K562 (cell line): ENCODE data around the gene DAW1. TPM values are rescaled to one million over a fixed set of nuclear protein-coding genes. Genes with fewer than 3 reads are reported as not detected.

Experiments used
- ATAC-seq: fragments of 200-7000 bp; cut with Tn5 transposase; 3 replicates; pipeline ENCODE4 v1.9.1; 2020; ENCODE audit warnings: moderate library complexity
- BruUV-seq: library from RNA; stranded (reverse); fragments of 400-500 nt; replicated peaks from 2 replicates; lab custom pipeline; 2021; lab: Mats Ljungman, UMichigan
- CTCF ChIA-PET: fragments of 300-600 bp; formaldehyde crosslinking; extraction: SDS; loops from one replicate; lab custom pipeline; 2021; ENCODE audit warnings: low intra/inter-chr PET ratio; lab: Yijun Ruan, JAX
- POLR2A ChIA-PET: fragments of 300-600, 350-650 bp; sonication (Branson Sonifier 250); formaldehyde crosslinking; extraction: SDS; loops from one replicate; lab custom pipeline; 2021; ENCODE audit warnings: antibody characterized with exemption, inconsistent platforms; lab: Yijun Ruan, JAX
- DNase-seq, 4 experiments: peaks; one replicate each; pipeline versions ENCODE4 v3.0.0 to v3.0.0-alpha.2; 2011 to 2018; ENCODE audit warnings: low spot score in 3 of 4, mixed read lengths in 3 of 4; ENCODE audit errors: extremely low read depth in 1 of 4
- FAIRE-seq: peaks from 2 replicates; lab custom pipeline; 2011; peaks lifted over from hg19 to GRCh38; lab: Jason Lieb, UNC
- H2AFZ ChIP-seq: 2 replicates; pipeline ENCODE4 v1.6.0; 2011; ENCODE audit warnings: low read depth, low read length, control low read depth, inconsistent platforms
- H3K27ac ChIP-seq: fragments of 200-600 bp; 3 replicates; pipeline ENCODE4 v1.8.0; 2011; ENCODE audit warnings: low read depth, mild to moderate bottlenecking, control low read depth, inconsistent platforms, low read length, moderate library complexity, mixed read lengths; ENCODE audit errors: extremely low read depth
- H3K27me3 ChIP-seq, 2 experiments: fragments of 300-600 bp in 1 of 2; 2 replicates in 1 of 2; 3 replicates in 1 of 2; pipeline versions ENCODE4 v1.6.0 to v1.8.0; 2011; ENCODE audit warnings: inconsistent platforms in 2 of 2, low read length in 2 of 2, mild to moderate bottlenecking in 1 of 2, mixed read lengths in 1 of 2, moderate library complexity in 1 of 2; ENCODE audit not compliant: control insufficient read depth in 2 of 2, insufficient read depth in 2 of 2
- H3K36me3 ChIP-seq: fragments of 300-600 bp; 3 replicates; pipeline ENCODE4 v1.8.0; 2011; ENCODE audit warnings: mild to moderate bottlenecking, low read length, inconsistent platforms; ENCODE audit not compliant: control insufficient read depth, insufficient read depth
- H3K4me1 ChIP-seq, 2 experiments: fragments of 200-600 bp in 1 of 2; replicated peaks in 1 of 2; 2 replicates in 1 of 2; 3 replicates in 1 of 2; pipeline versions ENCODE4 v1.5.1 to v1.8.0; 2011; ENCODE audit warnings: inconsistent platforms in 2 of 2, low read length in 2 of 2, mild to moderate bottlenecking in 1 of 2, mixed read lengths in 1 of 2, moderate library complexity in 1 of 2; ENCODE audit not compliant: control insufficient read depth in 2 of 2, insufficient read depth in 2 of 2
- H3K4me2 ChIP-seq: 2 replicates; pipeline ENCODE4 v1.6.1; 2011; ENCODE audit warnings: low read length, control low read depth, inconsistent platforms, mixed read lengths; ENCODE audit not compliant: insufficient read depth
- H3K4me3 ChIP-seq: fragments of 200-600 bp; sonication (generic), shearing (Covaris generic); 2 replicates; pipeline ENCODE4 v1.5.1; 2016; ENCODE audit warnings: control low read depth, inconsistent platforms
- H3K79me2 ChIP-seq: fragments of 200-600 bp; 3 replicates; pipeline ENCODE4 v1.8.0; 2011; ENCODE audit warnings: low read length, inconsistent platforms; ENCODE audit not compliant: control insufficient read depth, insufficient read depth
- H3K9ac ChIP-seq, 2 experiments: 2 replicates each; pipeline versions ENCODE4 v1.6.0 to v1.6.1; 2011; ENCODE audit warnings: low read depth in 2 of 2, low read length in 2 of 2, control low read depth in 1 of 2, inconsistent platforms in 1 of 2, mild to moderate bottlenecking in 1 of 2, mixed read lengths in 1 of 2; ENCODE audit not compliant: insufficient read depth in 1 of 2
- H3K9me1 ChIP-seq: one replicate; pipeline ENCODE4 v1.6.0; 2011; ENCODE audit warnings: inconsistent platforms, mild to moderate bottlenecking, low read length, moderate library complexity; ENCODE audit not compliant: control insufficient read depth, insufficient read depth
- H3K9me3 ChIP-seq: replicated peaks from 2 replicates; pipeline ENCODE4 v1.5.1; 2011; ENCODE audit warnings: low read depth, low read length, inconsistent platforms; ENCODE audit not compliant: control insufficient read depth, insufficient read depth
- H4K20me1 ChIP-seq: replicated peaks from 2 replicates; pipeline ENCODE4 v1.6.1; 2011; ENCODE audit warnings: low read length, inconsistent platforms, mixed read lengths; ENCODE audit not compliant: control insufficient read depth, insufficient read depth
- BACH1 ChIP-seq: fragments of 200-800 bp; sonication (Bioruptor generic); IDR thresholded peaks from 2 replicates; pipeline ENCODE4 v1.6.1; 2016; ENCODE audit warnings: missing genetic modification characterization, missing compliant biosample characterization
- KDM5B ChIP-seq: fragments of 200-600 bp; sonication (generic); IDR thresholded peaks from 2 replicates; pipeline ENCODE4 v1.6.1; 2012; ENCODE audit warnings: low read depth, mild to moderate bottlenecking, moderate library complexity, low read length, control low read depth, inconsistent platforms; ENCODE audit not compliant: insufficient replicate concordance
- LCOR ChIP-seq: sonication (generic); formaldehyde crosslinking; IDR thresholded peaks from 2 replicates; pipeline ENCODE4 v1.8.0; 2022; ENCODE audit warnings: mild to moderate bottlenecking, missing genetic modification reagents
- MEF2A ChIP-seq: IDR thresholded peaks from 2 replicates; pipeline ENCODE4 v1.6.1; 2011; ENCODE audit warnings: low read depth, mild to moderate bottlenecking, low read length, moderate library complexity; ENCODE audit not compliant: control insufficient read depth
- NELFE ChIP-seq: IDR thresholded peaks from 2 replicates; pipeline ENCODE4 v1.6.1; 2011; ENCODE audit warnings: mild to moderate bottlenecking; ENCODE audit not compliant: insufficient read depth, insufficient read length
- RAD21 ChIP-seq, 2 experiments: fragments of 250-450 bp in 1 of 2; fragments of 450-650 bp in 1 of 2; sonication (Bioruptor Pico) in 1 of 2; formaldehyde crosslinking in 1 of 2; IDR thresholded peaks in 1 of 2; conservative IDR thresholded peaks in 1 of 2; 2 replicates each; pipeline versions ENCODE4 v1.4.0 to v1.8.0; 2020 to 2022; ENCODE audit warnings: mild to moderate bottlenecking in 2 of 2, moderate library complexity in 1 of 2
- WGBS: fragments of 100-300 bp; shearing (Covaris generic); methylation state at CpG from one replicate; pipeline ENCODE4 v1.1.6; 2016; ENCODE audit warnings: low coverage, mixed read lengths; ENCODE audit not compliant: insufficient coverage; ENCODE audit errors: missing lambda C conversion rate; 5-methylcytosine and 5-hydroxymethylcytosine counted together
- in situ Hi-C: fragments of 300-500 bp; cut with MboI; formaldehyde crosslinking; loops from 4 replicates; pipeline ENCODE4 v1.15.0; 2018; ENCODE audit warnings: inconsistent platforms, mixed read lengths
- intact Hi-C: fragments of 100-400 bp; cut with micrococcal nuclease; formaldehyde crosslinking; loops from 2 replicates; pipeline ENCODE4 v1.14.2; 2022
- polyA plus RNA-seq, 8 experiments: library from polyadenylated mRNA; depleted of rRNA in 4 of 8; stranded (reverse) in 5 of 8; unstranded in 3 of 8; fragments of >200 nt; fragmentation: Nextera tagmentation in 2 of 8; fragmentation: Illumina TruSeq in 1 of 8; extraction: Ambion mirVana in 2 of 8; extraction: Trizol in 1 of 8; gene quantifications; 2 replicates each; pipeline versions ENCODE4 v1.2.1 to v1.2.3, GENCODE V29; 2011 to 2014; ENCODE audit warnings: inconsistent platforms in 1 of 8, missing spikeins in 1 of 8
- total RNA-seq, 7 experiments: library from RNA; depleted of rRNA in 6 of 7; stranded (reverse); fragments of >200 nt in 6 of 7; fragmentation: Illumina TruSeq in 2 of 7; extraction: Trizol in 2 of 7; gene quantifications; 2 replicates each; pipeline versions ENCODE4 v1.2.1 to v1.2.3, GENCODE V29; 2011 to 2021; ENCODE audit warnings: low replicate concordance in 1 of 7
- TF ChIP-seq, protein P1 (sequence below): fragments of 250-450 bp; sonication (Bioruptor Pico); IDR thresholded peaks from 2 replicates; pipeline ENCODE4 v1.4.0; 2020; ENCODE audit warnings: mild to moderate bottlenecking, moderate library complexity
- TF ChIP-seq, protein P2 (sequence below): fragments of 450-650 bp; IDR thresholded peaks from 2 replicates; pipeline ENCODE4 v1.6.1; 2016; ENCODE audit warnings: low read depth, mild to moderate bottlenecking, moderate library complexity
- TF ChIP-seq, protein P3 (sequence below), 3 experiments: IDR thresholded peaks in 2 of 3; conservative IDR thresholded peaks in 1 of 3; 2 replicates each; pipeline ENCODE4 v1.5.1; 2011 to 2012; ENCODE audit warnings: low read length in 3 of 3, mild to moderate bottlenecking in 3 of 3, control low read depth in 2 of 3, improper control_type of control experiment in 1 of 3, inconsistent platforms in 1 of 3, low read depth in 1 of 3, mixed read lengths in 1 of 3, moderate library complexity in 1 of 3; ENCODE audit not compliant: insufficient read depth in 2 of 3

Gene DAW1
- total and polyA plus RNA-seq, 9 of the 15 experiments (the other 6 are each of a cell fraction or from before 2014, with no cell fraction given), result not detected

DNA sequence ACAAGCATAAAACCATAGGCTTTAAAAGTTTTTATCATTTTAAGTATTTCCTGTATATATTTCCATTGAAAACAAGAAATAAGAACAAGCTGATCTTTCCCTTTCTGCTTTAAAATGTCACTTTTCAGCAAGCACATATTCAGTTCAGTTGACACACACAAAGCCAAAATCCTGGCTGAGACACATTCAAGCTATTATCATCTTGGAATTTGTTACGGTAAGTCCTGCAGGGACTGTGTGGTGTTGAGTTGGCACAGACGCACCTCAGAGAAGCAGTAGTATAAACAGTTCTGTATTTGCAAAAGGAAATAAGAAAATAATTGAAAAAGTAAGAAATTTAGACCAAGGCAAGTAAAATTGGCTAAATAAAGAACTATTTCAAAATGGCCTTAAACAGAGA, 10.4 kb upstream of the DAW1 start:
- no peaks in the 10 kb centered on the region for H3K79me2 ChIP-seq
- FAIRE-seq, result no peak
- 0% methylated on average over 1 of the region's 2 CpGs for WGBS
- no peak overlapping the region for H3K9ac ChIP-seq
- no peaks in the 10 kb centered on the region for H3K9me1 ChIP-seq
- H3K9me3 ChIP-seq, result no peaks in the 10 kb centered on the region
- no peak overlapping the region for H3K4me3 ChIP-seq
- H3K27ac ChIP-seq, result no peak overlapping the region
- no peaks in the 10 kb centered on the region for H4K20me1 ChIP-seq
- H3K36me3 ChIP-seq, result no peaks in the 10 kb centered on the region
- intact Hi-C loops, result loop anchor here (5.0 to 10.0 kb wide), 2 partner anchors 204 to 466 kb away; no protein-coding TSS in a partner anchor
- BruUV-seq, result no TSS peak
- no peak overlapping the region for H2AFZ ChIP-seq
- H3K4me2 ChIP-seq, result no peak overlapping the region
- DNase-seq, result no peak
- H3K27me3 ChIP-seq, result no peaks in the 10 kb centered on the region
- in situ Hi-C loops, result no loop called here
- H3K4me1 ChIP-seq, result no peaks in the 10 kb centered on the region
- POLR2A ChIA-PET, result no interaction called here
- no peak for ATAC-seq
- TF ChIP-seq LCOR (CRISPR knock-in tag) (no peak), NELFE (no peak), KDM5B (no peak)
- TF ChIP-seq, all 486 proteins: peak for 0
- CTCF ChIA-PET, result no interaction called here

DNA sequence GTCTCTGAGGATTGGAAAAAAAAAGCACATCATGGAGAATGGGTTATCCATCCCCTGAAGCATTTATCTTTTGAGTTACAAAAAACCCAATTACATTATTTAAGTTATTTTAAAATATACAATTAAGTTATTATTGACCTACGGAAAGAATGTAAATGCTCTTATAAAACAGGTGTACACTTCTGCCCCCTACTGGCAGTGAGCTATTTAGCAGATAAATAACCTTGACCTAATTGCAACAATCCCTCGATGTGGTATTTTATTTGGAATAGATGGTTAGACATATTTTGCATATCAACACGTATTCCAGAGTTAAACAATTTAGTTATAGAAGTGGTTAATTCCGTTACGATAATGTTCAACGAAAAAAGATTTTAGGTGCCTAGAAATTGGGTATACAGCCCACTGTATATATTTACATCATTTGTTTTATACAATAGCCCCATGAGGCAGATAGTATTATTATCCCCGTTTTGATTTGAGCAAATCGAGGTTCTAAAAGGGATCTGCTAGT, 9.1 kb upstream of the DAW1 start:
- in situ Hi-C loops, result no loop called here
- no peak for TF ChIP-seq MEF2A
- TF ChIP-seq, protein P1, sequence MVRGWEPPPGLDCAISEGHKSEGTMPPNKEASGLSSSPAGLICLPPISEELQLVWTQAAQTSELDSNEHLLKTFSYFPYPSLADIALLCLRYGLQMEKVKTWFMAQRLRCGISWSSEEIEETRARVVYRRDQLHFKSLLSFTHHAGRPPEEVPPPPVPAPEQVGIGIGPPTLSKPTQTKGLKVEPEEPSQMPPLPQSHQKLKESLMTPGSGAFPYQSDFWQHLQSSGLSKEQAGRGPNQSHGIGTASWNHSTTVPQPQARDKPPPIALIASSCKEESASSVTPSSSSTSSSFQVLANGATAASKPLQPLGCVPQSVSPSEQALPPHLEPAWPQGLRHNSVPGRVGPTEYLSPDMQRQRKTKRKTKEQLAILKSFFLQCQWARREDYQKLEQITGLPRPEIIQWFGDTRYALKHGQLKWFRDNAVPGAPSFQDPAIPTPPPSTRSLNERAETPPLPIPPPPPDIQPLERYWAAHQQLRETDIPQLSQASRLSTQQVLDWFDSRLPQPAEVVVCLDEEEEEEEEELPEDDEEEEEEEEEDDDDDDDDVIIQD (CRISPR knock-in tag), result no peak
- peak; percentile 40 to 53 for TF ChIP-seq RAD21 (CRISPR knock-in tag; conservative IDR thresholded peaks at IDR 0.05 in 1 of 2, IDR thresholded peaks at IDR 0.05 in 1 of 2)
- TF ChIP-seq BACH1 (tag), result no peak
- TF ChIP-seq, protein P2, sequence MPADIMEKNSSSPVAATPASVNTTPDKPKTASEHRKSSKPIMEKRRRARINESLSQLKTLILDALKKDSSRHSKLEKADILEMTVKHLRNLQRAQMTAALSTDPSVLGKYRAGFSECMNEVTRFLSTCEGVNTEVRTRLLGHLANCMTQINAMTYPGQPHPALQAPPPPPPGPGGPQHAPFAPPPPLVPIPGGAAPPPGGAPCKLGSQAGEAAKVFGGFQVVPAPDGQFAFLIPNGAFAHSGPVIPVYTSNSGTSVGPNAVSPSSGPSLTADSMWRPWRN, result no peak
- TF ChIP-seq, protein P3, sequence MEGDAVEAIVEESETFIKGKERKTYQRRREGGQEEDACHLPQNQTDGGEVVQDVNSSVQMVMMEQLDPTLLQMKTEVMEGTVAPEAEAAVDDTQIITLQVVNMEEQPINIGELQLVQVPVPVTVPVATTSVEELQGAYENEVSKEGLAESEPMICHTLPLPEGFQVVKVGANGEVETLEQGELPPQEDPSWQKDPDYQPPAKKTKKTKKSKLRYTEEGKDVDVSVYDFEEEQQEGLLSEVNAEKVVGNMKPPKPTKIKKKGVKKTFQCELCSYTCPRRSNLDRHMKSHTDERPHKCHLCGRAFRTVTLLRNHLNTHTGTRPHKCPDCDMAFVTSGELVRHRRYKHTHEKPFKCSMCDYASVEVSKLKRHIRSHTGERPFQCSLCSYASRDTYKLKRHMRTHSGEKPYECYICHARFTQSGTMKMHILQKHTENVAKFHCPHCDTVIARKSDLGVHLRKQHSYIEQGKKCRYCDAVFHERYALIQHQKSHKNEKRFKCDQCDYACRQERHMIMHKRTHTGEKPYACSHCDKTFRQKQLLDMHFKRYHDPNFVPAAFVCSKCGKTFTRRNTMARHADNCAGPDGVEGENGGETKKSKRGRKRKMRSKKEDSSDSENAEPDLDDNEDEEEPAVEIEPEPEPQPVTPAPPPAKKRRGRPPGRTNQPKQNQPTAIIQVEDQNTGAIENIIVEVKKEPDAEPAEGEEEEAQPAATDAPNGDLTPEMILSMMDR (IDR thresholded peaks at IDR 0.05 in 2 of 3, conservative IDR thresholded peaks at IDR 0.05 in 1 of 3; ENCODE audit: insufficient read depth in 2 of 3, low read depth in 1 of 3, low read length in 3 of 3), result peak; percentile 35 to 67 (median 35); a peak in 4 of 6 replicates

More for the DNA sequence above, 9.1 kb upstream of the DAW1 start:
- no peaks in the 10 kb centered on the region for H3K36me3 ChIP-seq
- DNase-seq, result peak; percentile 17 to 35 (median 34)
- no peak overlapping the region for H3K4me3 ChIP-seq
- H3K9me3 ChIP-seq, result no peaks in the 10 kb centered on the region
- 0 out of 3 replicates have a peak, but pooled peaks have one; percentile 47 for ATAC-seq
- no peak for FAIRE-seq
- H3K79me2 ChIP-seq, result no peaks in the 10 kb centered on the region
- intact Hi-C loops, result loop anchor here (5.0 to 10.0 kb wide), 2 partner anchors 205 to 467 kb away; no protein-coding TSS in a partner anchor
- no peak overlapping the region for H3K27ac ChIP-seq
- ChIA-PET CTCF (interaction anchor here (0.6 to 1.4 kb wide), 4 partner anchors 28 to 732 kb away, joined by 3 to 5 read pairs (median 4); no protein-coding TSS in a partner anchor), POLR2A (interaction anchor here (0.5 to 0.7 kb wide), 3 partner anchors 17 to 1718 kb away, joined by 3 to 5 read pairs (median 3); no protein-coding TSS in a partner anchor)
- H3K27me3 ChIP-seq, result no peaks in the 10 kb centered on the region
- no peaks in the 10 kb centered on the region for H3K4me1 ChIP-seq
- H4K20me1 ChIP-seq, result no peaks in the 10 kb centered on the region
- no peak overlapping the region for H3K9ac ChIP-seq
- H3K9me1 ChIP-seq, result no peaks in the 10 kb centered on the region
- H2AFZ ChIP-seq, result no peak overlapping the region
- 2% methylated on average over 8 of the region's 8 CpGs for WGBS
- H3K4me2 ChIP-seq, result no peak overlapping the region
- BruUV-seq, result no TSS peak
